GM21528 (cell line): Measurements from ENCODE around the gene CPED1.
A peak's percentile ranks its signal among the peaks of the same experiment; 100 is the strongest.
"Not testable (repeated sequence)": the region's sequence is repeated elsewhere in the genome, so short reads cannot be mapped to it uniquely, and the experiment has no call there.

Source experiments
- ATAC-seq: cut with Tn5 transposase; IDR thresholded peaks from one replicate; pipeline ENCODE4 v1.9.1; 2021; ENCODE audit warnings: mild to moderate bottlenecking, moderate library complexity; ENCODE audit not compliant: unreplicated experiment, low FRiP score

CPED1 gene

GRCh38 chr7:120979765-120980499 lies 8.6 kb upstream of the CPED1 start:
- no peak for ATAC-seq

GRCh38 chr7:120981117-120981516 lies 7.4 kb upstream of the CPED1 start:
- ATAC-seq = no peak

DNA sequence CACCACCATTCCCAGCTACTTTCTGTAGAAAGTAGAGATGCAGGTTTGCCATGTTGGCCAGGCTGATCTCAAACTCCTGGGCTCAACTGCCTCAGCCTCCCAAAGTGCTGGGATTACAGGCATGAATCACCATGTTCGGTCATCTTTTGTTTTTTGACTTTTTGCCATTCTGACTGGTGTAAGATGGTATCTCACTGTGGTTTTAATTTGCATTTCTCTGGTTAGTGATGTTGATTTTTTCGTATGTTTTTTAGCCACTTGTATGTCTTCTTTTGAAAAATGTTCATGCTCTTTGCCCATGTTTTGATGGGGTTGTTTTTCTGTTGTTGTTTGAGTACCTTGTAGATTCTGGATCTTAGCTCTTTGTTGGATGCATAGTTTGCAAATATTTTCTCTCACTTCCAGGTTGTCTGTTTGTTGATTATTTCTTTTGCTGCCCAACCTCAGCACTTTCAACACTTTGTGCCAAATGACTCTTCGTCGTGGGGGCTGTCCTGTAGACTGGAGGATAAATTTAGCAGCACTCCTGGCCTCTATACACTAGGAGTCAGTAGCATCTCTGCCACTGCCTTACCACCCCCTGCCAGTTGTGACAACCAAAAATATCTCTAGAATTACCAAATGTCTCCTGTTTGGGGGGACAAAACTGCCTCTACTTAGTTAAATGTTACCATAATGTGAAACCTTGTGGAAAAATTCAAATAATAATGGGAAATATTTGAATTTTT lies 6.5 kb upstream of the CPED1 start:
- ATAC-seq = no peak

- ATAC-seq = not testable (repeated sequence)
Measured at GRCh38 chr7:120983592-120983991, 4.9 kb upstream of the CPED1 start.

DNA sequence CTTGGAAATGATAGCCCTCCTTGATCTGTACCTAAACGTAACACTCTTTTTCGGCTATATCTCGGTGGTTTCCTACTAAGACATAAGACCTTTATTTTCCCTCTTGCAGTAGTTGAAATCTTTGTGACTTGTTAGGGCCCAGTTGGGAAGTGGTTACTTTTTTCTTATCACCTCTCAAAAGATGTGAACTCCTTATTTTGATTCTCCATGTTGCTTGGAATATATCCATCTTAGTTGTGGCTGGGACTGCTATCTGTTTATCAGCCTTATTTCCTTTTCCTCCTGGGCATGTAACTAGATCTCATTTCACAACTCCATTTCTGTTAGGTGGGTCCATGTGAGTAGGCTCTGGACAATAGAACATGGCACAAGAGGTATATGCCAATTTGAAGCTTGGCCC lies 4.1 kb upstream of the CPED1 start:
- no peak for ATAC-seq

- no peak for ATAC-seq
Measured at GRCh38 chr7:120985130-120985758, 3.3 kb upstream of the CPED1 start.

DNA sequence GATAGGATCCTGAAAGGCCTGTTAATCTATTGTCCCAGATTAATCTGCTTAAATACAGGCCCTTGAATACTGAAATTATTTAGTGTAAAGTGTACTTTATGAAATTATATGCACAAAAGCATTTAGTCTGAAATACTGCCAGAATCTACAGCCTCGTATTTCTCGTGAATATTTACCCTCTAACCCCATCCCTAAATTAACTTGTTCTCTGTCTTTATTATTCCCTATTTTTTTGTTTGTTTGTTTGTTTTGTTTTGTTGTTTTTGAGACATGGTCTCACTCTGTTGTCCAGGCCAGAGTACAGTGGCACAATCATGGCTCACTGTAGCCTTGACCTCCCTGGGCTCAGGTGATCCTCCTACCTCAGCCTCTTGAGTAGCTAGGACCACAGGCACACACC lies 2.7 kb upstream of the CPED1 start:
- ATAC-seq = no peak

DNA sequence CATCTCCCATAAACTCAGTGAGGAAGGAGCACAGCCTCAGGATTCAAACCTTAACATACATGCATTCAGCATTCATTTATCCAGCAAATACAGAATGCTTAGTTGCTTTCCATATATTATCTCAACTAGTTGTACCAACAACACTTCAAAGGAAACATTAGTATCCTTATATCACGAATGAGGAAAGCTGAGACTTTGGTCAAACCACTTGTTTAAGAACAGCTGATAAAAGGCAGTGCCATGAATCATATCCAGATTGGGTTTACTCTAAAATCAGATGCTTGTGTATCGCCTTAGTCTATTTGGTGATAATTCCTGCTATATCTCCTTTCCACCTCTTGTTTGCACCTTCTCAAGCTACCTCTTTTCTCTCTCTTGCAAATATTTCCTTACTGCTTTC lies 1.9 kb upstream of the CPED1 start:
- ATAC-seq = no peak

DNA sequence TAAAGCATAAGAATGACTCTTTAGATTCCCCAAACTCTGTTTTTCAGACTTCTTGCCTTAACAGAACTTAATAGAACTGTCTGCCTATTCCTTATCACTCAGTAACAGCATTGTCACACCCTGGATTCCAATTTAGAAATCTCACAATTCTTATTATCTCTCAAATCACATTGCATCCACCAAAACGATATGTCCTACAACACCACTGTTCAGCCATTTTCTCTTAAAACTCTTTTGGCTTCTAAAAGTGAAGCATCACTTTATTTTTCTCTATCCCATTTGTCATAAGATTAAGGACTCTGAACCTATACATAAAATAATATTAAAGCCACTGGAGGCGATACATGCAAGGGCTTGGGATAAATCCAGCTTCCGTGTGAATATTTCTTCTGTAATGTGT lies 1.2 kb upstream of the CPED1 start:
- no peak for ATAC-seq

DNA sequence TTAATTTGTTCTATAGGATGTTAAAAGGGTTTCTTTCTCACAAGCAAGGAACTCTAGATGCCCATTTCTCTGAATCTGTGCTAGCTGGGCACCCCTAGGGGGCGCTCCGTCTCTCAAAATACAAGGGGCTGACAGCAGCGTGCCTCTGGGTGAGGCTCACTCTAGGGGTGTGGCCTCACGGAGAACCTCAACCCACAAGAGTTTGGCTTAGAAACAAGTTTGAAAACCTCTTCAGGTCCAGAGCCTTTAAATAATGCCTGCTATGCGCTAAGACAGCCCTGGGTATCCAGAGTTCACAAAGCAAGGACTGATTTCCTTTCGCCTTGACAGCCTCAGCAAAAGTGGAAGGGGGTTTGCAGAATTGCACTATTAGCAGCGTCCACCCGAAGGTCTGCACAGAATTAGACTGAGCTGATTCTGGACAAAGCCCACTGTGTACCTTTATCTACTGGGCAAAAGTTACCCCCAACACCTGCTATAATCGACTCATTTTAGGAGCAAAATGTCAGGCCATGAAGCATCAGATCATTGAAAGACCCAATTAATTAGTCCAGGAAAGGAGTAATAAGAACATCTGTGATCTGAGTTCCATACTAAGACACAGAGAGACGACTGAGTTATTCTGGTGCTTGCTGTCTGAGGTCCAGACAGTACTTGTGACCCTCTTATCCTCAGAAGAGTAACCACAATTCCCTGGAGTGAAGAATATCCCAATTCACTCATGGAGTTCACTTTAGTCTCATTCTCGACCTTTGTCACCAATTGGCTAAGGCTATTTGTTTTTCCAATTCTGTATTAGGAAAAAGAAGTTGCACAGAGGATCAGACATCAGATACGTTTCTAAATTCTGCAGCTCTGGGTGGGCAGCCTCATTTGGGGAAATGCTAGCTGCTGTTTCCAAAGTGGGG lies 574 bp upstream of the CPED1 start:
- peak; percentile 97 for ATAC-seq

- no peak for ATAC-seq
Measured at GRCh38 chr7:120989257-120990220, 1.0 kb downstream of the CPED1 start.

DNA sequence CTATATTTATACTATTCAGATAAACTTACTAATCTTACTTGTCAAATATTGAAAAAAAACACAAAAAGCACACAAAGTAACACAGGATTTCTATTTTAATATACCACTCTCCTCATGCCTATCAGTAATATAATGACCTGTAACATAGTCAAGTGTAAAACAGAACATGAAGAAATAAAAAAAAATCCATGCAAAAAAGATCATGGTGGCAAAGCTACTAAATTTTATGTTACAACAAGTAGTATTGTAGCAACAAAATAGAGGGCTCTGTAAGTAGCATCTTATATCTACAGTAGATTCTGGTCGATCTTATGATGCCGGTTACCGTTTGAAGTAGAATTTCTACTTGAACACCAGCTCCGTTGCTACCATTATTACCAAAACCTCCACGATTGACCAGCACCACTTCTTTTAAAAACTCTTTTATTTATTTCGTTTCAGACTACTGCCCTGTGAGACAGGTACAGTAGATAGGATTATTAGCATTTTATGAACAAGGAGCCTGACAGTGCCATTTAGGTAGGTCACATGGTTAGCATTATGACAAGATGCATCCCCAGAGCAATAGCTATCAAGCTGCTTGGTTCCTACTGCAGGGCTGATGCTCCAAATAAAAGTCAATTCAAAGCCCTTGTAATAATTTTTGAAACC lies 2.1 kb downstream of the CPED1 start:
- no peak for ATAC-seq

DNA sequence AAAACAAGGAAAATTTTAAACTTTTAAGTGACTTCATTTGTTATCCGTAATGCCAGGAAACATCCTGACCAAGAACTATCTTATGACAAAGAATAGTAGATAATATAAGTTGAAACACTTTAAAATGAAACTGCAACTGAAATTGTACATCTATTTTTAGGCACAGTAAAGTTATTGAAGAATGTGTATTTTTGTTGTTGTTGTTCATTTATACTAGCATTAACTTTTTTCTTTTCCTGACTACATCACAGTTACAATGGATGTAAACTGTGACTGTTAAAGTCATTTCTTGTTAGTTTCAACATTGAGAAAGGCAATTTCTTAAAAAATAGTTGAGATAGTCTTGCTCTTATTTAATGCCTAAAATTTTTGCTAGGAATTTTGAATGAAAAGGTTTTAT lies 2.6 kb downstream of the CPED1 start:
- no peak for ATAC-seq

DNA sequence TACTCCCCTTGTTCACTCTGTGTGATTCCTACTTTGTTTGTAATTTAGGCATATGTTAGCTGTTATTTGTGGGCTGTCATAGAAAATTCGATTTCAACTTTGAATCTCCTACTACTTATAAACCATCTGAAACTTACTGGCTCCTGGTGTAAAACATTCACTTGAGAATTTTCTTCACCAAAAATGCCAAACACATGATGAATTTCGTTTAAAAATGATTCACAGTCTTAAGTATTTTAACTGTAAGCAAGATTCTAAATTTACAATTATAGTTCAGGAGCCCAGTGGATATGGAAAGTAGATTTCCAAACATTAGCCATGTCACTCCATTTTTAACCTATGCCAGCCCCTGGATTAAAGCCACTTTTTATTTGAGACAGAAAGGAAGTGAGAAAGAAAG lies 3.1 kb downstream of the CPED1 start:
- no peak for ATAC-seq

- ATAC-seq = no peak
Measured at GRCh38 chr7:120992272-120992964, 3.9 kb downstream of the CPED1 start.

DNA sequence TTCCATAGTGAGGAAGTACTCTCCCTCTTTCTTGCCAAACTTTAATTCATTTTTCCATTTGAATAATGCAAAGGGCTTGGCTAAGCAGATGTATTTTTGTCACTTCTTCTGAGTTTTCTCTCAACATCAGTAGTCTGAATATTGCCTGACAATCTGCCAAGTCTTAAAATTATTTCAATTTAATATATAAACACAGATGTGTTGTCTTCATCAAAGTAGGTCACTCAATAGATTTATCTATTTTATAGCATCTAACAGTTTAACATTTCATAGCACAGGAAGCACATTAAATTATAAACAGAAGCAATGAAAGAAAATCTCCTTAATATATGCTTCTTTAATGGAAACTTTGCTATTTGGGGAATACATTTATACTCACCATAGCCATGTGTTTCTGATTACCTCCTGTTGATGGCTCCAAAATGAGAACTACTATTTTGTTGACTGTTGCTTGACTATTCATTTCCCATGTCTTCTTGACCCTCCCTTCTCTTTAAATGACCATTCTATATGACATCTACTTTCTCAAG lies 4.5 kb downstream of the CPED1 start:
- no peak for ATAC-seq

GRCh38 chr7:120993553-120994191 lies 5.2 kb downstream of the CPED1 start:
- no peak for ATAC-seq
